ENCODE results near the gene SPINK2.

The SPINK2 gene

GRCh38 chr4:56799824-56800756 is 21.4 kb downstream of the SPINK2 start:
- peak; percentile 87 for DNase-seq (ENCODE audit: low spot score)

DNA sequence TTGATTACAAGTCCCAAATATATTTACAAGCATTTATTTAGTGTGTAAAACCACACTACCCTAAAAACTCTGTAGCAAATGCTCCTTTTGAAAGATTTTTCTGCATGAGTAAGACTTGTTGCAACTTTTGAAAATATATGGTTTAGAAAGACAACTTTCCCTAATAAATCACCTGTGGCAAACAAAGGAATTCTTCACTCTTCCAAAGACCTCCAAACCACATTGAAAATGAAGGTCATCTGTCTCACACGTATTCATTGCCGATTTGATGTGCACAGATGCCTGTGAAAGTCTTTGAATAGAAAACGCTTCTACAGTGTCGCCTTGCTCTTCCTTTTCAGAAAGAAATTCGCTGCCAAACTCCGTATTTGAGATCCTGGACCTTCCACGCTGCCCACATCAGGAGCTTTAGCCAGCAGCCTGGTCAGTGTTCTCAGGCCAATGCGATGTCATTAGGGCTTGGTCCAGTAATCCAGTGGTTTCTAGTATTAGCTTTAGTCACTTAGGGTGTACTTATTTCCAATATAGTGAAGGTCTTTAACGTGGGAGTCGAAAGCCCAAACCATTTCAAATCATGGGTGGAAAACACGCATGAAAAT is 22.2 kb downstream of the SPINK2 start:
- DNase-seq (ENCODE audit: low spot score), result peak; percentile 24

DNA sequence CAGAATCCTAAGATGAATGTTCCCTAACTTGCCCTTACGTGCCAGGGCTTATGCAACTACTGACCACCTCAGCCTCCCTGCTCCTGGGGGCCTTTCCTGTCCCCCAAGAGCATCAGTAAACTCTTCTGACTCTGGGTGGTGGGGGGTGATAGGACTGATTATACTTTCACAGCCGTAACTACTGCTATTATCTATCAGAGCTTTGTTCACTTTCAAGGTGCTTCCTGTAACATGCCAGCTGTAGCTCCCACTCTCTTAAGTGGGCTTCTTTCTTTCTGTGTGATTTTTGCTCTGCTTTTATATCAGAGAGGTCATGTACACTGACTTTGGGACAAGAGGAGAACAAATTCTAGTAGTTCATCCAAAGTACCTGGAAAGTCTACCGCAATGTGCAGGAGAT is 25.3 kb downstream of the SPINK2 start:
- DNase-seq (ENCODE audit: low spot score), result no peak

GRCh38 chr4:56791316-56791715 is 30.2 kb downstream of the SPINK2 start:
- no peak for DNase-seq (ENCODE audit: low spot score)

GRCh38 chr4:56790691-56791091 is 30.8 kb downstream of the SPINK2 start:
- DNase-seq (ENCODE audit: low spot score), result no peak

DNA sequence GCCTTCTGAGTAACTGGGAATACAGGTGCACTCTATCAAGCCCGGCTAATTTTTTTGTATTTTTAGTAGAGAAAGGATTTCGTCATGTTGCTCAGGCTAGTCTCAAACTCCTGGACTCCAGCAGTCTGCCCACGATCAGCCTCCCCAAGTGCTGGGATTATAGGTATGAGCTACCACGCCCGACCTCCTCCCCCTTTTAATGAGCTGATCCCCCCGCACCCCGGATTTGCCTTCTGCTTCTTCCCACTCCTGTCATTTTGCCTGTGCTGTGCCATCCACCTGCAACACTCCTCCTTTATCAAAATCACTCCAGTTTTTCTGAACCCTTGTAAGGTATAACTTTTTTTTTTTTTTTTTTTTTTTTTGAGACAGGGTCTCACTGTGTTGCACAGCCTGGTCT is 33.4 kb downstream of the SPINK2 start:
- no peak for DNase-seq (ENCODE audit: low spot score)

GRCh38 chr4:56787380-56787779 is 34.1 kb downstream of the SPINK2 start:
- DNase-seq (ENCODE audit: low spot score), result no peak

- DNase-seq (ENCODE audit: low spot score), result no peak
These were observed 34.5 kb downstream of the SPINK2 start for GRCh38 chr4:56786955-56787354.

DNA sequence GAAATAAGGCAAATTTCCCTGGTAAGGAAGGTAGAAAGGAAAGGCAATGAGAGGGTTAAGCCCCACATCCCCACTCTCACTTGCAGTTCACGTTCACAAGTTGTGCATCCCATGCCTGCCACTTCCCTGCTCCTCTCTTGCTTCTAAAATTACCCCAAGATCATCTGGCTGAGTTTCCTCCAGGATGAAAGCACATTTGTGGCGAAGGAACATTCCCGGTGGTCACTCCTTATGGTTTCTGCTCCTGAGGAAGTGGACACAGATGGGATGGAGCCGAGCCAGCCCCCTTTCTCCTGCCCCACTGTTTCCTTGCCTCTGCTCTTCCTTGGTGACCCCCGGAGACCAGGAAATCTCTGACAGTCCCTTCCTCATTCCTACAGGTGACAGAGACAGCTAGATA is 37.5 kb downstream of the SPINK2 start:
- DNase-seq (ENCODE audit: low spot score), result no peak

GRCh38 chr4:56782019-56782418 is 39.5 kb downstream of the SPINK2 start:
- no peak for DNase-seq (ENCODE audit: low spot score)

DNA sequence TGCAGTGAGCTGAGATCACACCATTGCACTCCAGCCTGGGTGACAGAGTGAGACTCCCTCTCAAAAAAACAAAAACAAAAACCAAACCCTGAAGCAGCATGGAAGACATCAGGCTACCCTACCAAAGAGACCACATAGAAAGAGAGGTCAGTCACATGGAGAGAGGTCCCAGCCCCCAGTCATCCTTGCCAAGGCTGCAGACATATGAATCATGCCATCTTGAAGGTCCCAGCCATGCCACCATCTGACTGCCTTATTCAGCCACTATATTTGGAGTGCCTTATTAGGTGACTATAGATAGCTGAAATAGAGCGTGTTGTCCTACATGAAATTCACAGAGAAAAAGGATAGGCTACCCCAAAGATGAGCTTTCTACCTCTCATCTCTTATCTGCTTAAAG is 48.2 kb downstream of the SPINK2 start:
- DNase-seq (ENCODE audit: low spot score), result no peak

GRCh38 chr4:56772134-56772533 is 49.4 kb downstream of the SPINK2 start:
- no peak for DNase-seq (ENCODE audit: low spot score)

- DNase-seq (ENCODE audit: low spot score), result no peak
These were observed 52.7 kb downstream of the SPINK2 start for GRCh38 chr4:56768763-56769162.

- DNase-seq (ENCODE audit: low spot score), result no peak
These were observed 53.2 kb downstream of the SPINK2 start for GRCh38 chr4:56768316-56768715.

- no peak for DNase-seq (ENCODE audit: low spot score)
These were observed 53.9 kb downstream of the SPINK2 start for GRCh38 chr4:56767567-56767966.

- DNase-seq (ENCODE audit: low spot score), result no peak
These were observed 56.7 kb downstream of the SPINK2 start for GRCh38 chr4:56764775-56765174.

DNA sequence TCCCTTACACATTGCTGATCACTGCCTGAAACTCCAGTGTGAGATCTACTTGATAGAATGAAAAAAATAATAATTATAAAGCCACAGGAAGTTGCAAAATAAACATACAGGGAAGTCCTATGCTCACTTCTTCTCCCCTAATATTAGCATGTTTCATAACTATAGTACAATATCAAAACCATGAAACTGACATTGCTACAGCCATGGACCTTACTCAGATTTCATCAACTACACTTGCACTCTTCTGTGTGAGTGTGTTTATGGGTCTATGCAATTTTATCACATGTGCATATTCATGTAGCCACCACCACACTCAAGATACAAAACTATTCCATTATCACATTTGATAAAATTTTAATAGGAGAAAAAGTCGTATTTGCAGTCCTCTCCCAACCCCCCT is 57.3 kb downstream of the SPINK2 start:
- DNase-seq (ENCODE audit: low spot score), result no peak

DNA sequence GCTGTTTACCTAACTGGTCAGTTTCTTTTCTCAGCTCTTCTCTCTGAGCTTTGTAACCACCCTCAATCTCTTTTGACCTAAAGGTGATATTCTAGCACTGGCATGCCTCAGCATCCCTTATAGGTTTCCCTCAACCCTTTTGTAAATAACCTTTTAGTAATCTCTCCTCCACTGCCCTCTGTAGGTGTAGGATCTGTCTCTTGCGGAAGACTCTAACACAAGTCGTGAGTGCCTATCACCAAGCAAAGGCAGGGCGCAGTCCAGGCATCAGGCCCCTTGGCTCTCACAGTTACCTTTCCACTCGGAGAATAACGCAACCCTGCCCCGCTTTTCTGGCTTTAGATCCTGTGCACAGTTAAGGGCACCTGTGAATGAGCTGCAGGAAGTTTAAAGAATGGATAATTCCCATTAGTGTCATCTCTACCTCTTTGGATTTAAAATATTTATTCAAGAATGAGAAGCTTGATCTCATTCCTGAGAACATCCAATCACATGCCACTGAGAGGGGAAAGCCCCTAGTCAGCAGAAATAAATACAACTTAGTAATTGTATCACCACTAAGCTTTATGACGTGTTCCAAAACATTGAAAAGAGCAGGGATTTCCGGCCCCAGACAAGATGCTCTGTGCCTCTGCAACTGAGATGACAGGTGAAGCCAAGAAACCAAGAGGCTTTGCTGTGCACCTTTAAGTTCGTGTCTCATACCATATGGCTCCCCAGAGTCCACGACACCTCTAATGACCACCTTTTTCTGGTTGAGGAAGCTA is 58.8 kb downstream of the SPINK2 start:
- DNase-seq (ENCODE audit: low spot score), result no peak

DNA sequence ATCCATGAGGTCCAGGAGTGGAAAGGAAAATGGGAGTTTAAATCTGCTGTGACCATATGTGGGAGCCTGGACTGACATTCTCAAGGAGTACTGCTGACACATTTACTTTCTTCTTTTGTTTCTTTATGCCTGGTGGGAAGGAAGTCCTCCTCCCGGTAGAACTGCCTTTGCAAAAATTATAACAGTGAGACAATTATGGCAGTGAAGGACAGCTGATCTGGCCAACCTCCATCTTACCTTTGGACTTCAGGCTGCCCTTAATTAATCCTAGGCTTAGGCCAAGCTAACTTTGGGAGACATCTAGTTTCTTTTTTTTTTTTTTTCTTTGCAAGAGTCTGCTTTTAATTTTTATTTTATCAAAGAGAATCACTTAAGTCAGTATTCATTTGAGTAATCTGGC is 61.3 kb downstream of the SPINK2 start:
- no peak for DNase-seq (ENCODE audit: low spot score)
